HepG2 (cell line): ENCODE measurements around the gene ZBTB46. TPM values are rescaled to one million over a fixed set of nuclear protein-coding genes. Genes with fewer than 3 reads are reported as not detected.

Experiments
- AKAP8 ChIP-seq: sonication (generic); formaldehyde crosslinking; IDR thresholded peaks from 2 replicates; pipeline ENCODE4 v1.5.1; 2020; ENCODE audit warnings: mild to moderate bottlenecking, missing genetic modification reagents
- BRD4 ChIP-seq: sonication (generic); formaldehyde crosslinking; IDR thresholded peaks from 2 replicates; pipeline ENCODE4 v1.4.0; 2020; ENCODE audit warnings: missing genetic modification reagents
- CHD2 ChIP-seq: IDR thresholded peaks from 2 replicates; pipeline ENCODE4 v1.6.1; 2011; ENCODE audit warnings: low read depth, low read length, improper control_type of control experiment
- DBP ChIP-seq: sonication (generic); formaldehyde crosslinking; IDR thresholded peaks from 2 replicates; pipeline ENCODE4 v1.4.0; 2020; ENCODE audit warnings: missing genetic modification reagents; ENCODE audit errors: not compliant biosample characterization
- HIC2 ChIP-seq: sonication (generic); formaldehyde crosslinking; IDR thresholded peaks from 2 replicates; pipeline ENCODE4 v1.9.0; 2022; ENCODE audit warnings: low read depth, missing genetic modification reagents
- HNRNPL ChIP-seq: fragments of 200-400 bp; formaldehyde crosslinking; IDR thresholded peaks from 2 replicates; pipeline ENCODE4 v1.6.1; 2017; ENCODE audit warnings: mild to moderate bottlenecking, low read depth, low read length
- JUND ChIP-seq: sonication (generic); formaldehyde crosslinking; IDR thresholded peaks from 2 replicates; pipeline ENCODE4 v1.8.0; 2022; ENCODE audit warnings: mild to moderate bottlenecking, missing genetic modification reagents
- MIER2 ChIP-seq: IDR thresholded peaks from 2 replicates; pipeline ENCODE4 v1.6.1; 2016; ENCODE audit warnings: missing biosample characterization, missing genetic modification reagents
- NFAT5 ChIP-seq: sonication (generic); formaldehyde crosslinking; IDR thresholded peaks from 2 replicates; pipeline ENCODE4 v1.4.0; 2020; ENCODE audit warnings: missing genetic modification reagents
- PLRG1 ChIP-seq: fragments of 450-650 bp; conservative IDR thresholded peaks from 2 replicates; pipeline ENCODE4 v1.6.1; 2016
- RFX1 ChIP-seq: fragments of 450-650 bp; IDR thresholded peaks from 2 replicates; pipeline ENCODE4 v1.6.1; 2017
- TERF1 ChIP-seq: sonication (generic); formaldehyde crosslinking; IDR thresholded peaks from 2 replicates; pipeline ENCODE4 v1.8.0; 2022; ENCODE audit warnings: mild to moderate bottlenecking, missing genetic modification reagents, moderate library complexity
- ZBTB43 ChIP-seq: sonication (generic); formaldehyde crosslinking; conservative IDR thresholded peaks from 2 replicates; pipeline ENCODE4 v1.4.0; 2020; ENCODE audit warnings: missing genetic modification reagents
- ZFP82 ChIP-seq: sonication (generic); formaldehyde crosslinking; IDR thresholded peaks from 2 replicates; pipeline ENCODE4 v1.5.1; 2020; ENCODE audit warnings: mild to moderate bottlenecking, missing genetic modification reagents, borderline replicate concordance
- ZNF12 ChIP-seq: sonication (generic); formaldehyde crosslinking; IDR thresholded peaks from 2 replicates; pipeline ENCODE4 v1.5.0; 2020; ENCODE audit warnings: missing genetic modification reagents
- ZNF224 ChIP-seq: sonication (generic); formaldehyde crosslinking; IDR thresholded peaks from 2 replicates; pipeline ENCODE4 v1.5.0; 2020; ENCODE audit warnings: mild to moderate bottlenecking, missing genetic modification reagents
- ZNF235 ChIP-seq: sonication (generic); formaldehyde crosslinking; IDR thresholded peaks from 2 replicates; pipeline ENCODE4 v1.8.1; 2023; ENCODE audit warnings: mild to moderate bottlenecking, missing genetic modification reagents, borderline replicate concordance
- ZNF446 ChIP-seq: sonication (generic); formaldehyde crosslinking; IDR thresholded peaks from 2 replicates; pipeline ENCODE4 v1.5.0; 2020; ENCODE audit warnings: mild to moderate bottlenecking, missing genetic modification reagents
- ZNF773 ChIP-seq: sonication (generic); formaldehyde crosslinking; IDR thresholded peaks from 2 replicates; pipeline ENCODE4 v1.4.0; 2020; ENCODE audit warnings: missing genetic modification reagents, borderline replicate concordance
- ZSCAN9 ChIP-seq: IDR thresholded peaks from 2 replicates; pipeline ENCODE4 v1.6.1; 2016; ENCODE audit warnings: borderline replicate concordance
- polyA plus RNA-seq, 8 experiments: library from polyadenylated mRNA; depleted of rRNA in 3 of 8; stranded (reverse) in 7 of 8; unstranded in 1 of 8; fragments of >200 nt; fragmentation: Illumina TruSeq in 4 of 8; extraction: Trizol in 4 of 8; gene quantifications; 2 replicates each; pipeline versions ENCODE4 v1.2.1 to v1.2.3, GENCODE V29; 2011 to 2016; ENCODE audit warnings: low read depth in 4 of 8, missing spikeins in 1 of 8, mixed read lengths in 1 of 8; ENCODE audit not compliant: insufficient read depth in 1 of 8
- total RNA-seq, 5 experiments: library from RNA; depleted of rRNA; stranded (reverse); fragments of >200 nt; fragmentation: Illumina TruSeq; extraction: Trizol; gene quantifications; 2 replicates each; pipeline ENCODE4 v1.2.3, GENCODE V29; 2016; ENCODE audit warnings: low read depth in 1 of 5

The ZBTB46 gene
- total and polyA plus RNA-seq, 2 of the 13 experiments (the other 11 are each of a cell fraction or from before 2014, with no cell fraction given): 1.6 to 13.5 TPM

GRCh38 chr20:63696628-63697356, 134.3 kb downstream of the ZBTB46 start, which contains the start of gene TNFRSF6B (continued):
- TF ChIP-seq MIER2 (CRISPR knock-in tag) (peak; percentile 40; the same call in 1 of the 2 replicates), AKAP8 (CRISPR knock-in tag) (peak; percentile 100), TERF1 (0 out of 2 replicates have a peak, but pooled peaks have one; percentile 20), ZNF773 (no peak), ZBTB43 (CRISPR knock-in tag) (no peak), CHD2 (0 out of 2 replicates have a peak, but pooled peaks have one; percentile 8), ZNF12 (CRISPR knock-in tag) (no peak), DBP (CRISPR knock-in tag) (no peak), RFX1 (no peak), JUND (no peak), PLRG1 (no peak), HNRNPL (no peak), HIC2 (CRISPR knock-in tag) (no peak; the same call in 1 of the 2 replicates), ZNF446 (no peak), BRD4 (CRISPR knock-in tag) (0 out of 2 replicates have a peak, but pooled peaks have one; percentile 40), ZFP82 (CRISPR knock-in tag) (no peak), ZNF224 (CRISPR knock-in tag) (no peak), ZNF235 (CRISPR knock-in tag) (no peak), NFAT5 (no peak), ZSCAN9 (CRISPR knock-in tag) (no peak; the same call in 1 of the 2 replicates)
